Transverse colon (tissue), 4 donors: ENCODE data around the gene MEIS3. TPM values are rescaled to one million over a fixed set of nuclear protein-coding genes. Genes with fewer than 3 reads are reported as not detected.

Experiments
- DNase-seq: peaks from one replicate; pipeline ENCODE4 v3.0.0-alpha.2; 2019
- H3K27ac ChIP-seq, 4 donors: fragments of 200-600 bp; sonication (generic); 2 replicates each; pipeline ENCODE4 v1.5.1; 2016 to 2018; ENCODE audit warnings: inconsistent platforms in 4 of 4
- H3K27me3 ChIP-seq: fragments of 200-600 bp; sonication (generic); 2 replicates; pipeline ENCODE4 v1.5.1; 2017; ENCODE audit warnings: inconsistent platforms
- H3K36me3 ChIP-seq, 4 donors: fragments of 200-600 bp; sonication (generic); 2 replicates each; pipeline ENCODE4 v1.5.1; 2017 to 2019; ENCODE audit warnings: inconsistent platforms in 4 of 4
- H3K4me1 ChIP-seq, 4 donors: fragments of 200-600 bp; sonication (generic); 2 replicates each; pipeline ENCODE4 v1.5.1; 2017 to 2020; ENCODE audit warnings: inconsistent platforms in 4 of 4
- H3K4me3 ChIP-seq, 4 donors: fragments of 200-600 bp; sonication (generic); 1 replicate in 1 of 4; 2 replicates in 3 of 4; pipeline versions ENCODE4 v1.5.1 to v1.6.1; 2017 to 2019; ENCODE audit warnings: inconsistent platforms in 4 of 4
- H3K9me3 ChIP-seq, 2 donors: fragments of 200-600 bp; sonication (generic); 2 replicates each; pipeline ENCODE4 v1.5.1; 2017 to 2019; ENCODE audit warnings: inconsistent platforms in 2 of 2
- EP300 ChIP-seq: sonication (generic); formaldehyde crosslinking; IDR thresholded peaks from one replicate; pipeline ENCODE4 v1.6.1; 2017; ENCODE audit warnings: antibody characterized with exemption, low read depth
- POLR2A ChIP-seq: fragments of 450-650 bp; IDR thresholded peaks from one replicate; pipeline ENCODE4 v1.6.1; 2016; ENCODE audit warnings: antibody characterized with exemption, mild to moderate bottlenecking, moderate library complexity
- POLR2AphosphoS5 ChIP-seq, 3 donors: sonication (generic); formaldehyde crosslinking; IDR thresholded peaks; one replicate each; pipeline ENCODE4 v1.6.1; 2016; ENCODE audit warnings: antibody characterized with exemption in 3 of 3
- WGBS, 2 donors: methylation state at CpG; one replicate each; pipeline ENCODE4 v1.1.5; 2018; ENCODE audit warnings: low coverage in 1 of 2; 5-methylcytosine and 5-hydroxymethylcytosine counted together
- in situ Hi-C, 4 donors: fragments of 200-750 bp; cut with MboI; loops; one replicate each; pipeline versions ENCODE4 v1.15.0 to v1.15.1; 2017; ENCODE audit warnings: low sequenced_read_pairs in 3 of 4, low pct_ligation_motif_present in 1 of 4, low pct_unique_long_range_greater_than_20kb in 1 of 4
- intact Hi-C: fragments of 100-400 bp; cut with DNase I; formaldehyde crosslinking; loops from one replicate; pipeline ENCODE4 v1.15.1; 2023; ENCODE audit warnings: low total_unique reads
- total RNA-seq, 4 donors: library from RNA; depleted of rRNA; stranded (reverse); fragments of >200 nt; gene quantifications; one replicate each; pipeline ENCODE4 v1.1.0, GENCODE V29; 2016
- TF ChIP-seq, protein P1 (sequence below), 5 experiments: fragments of 200-600 bp in 3 of 5; fragments of 450-650 bp in 2 of 5; sonication (generic) in 3 of 5; IDR thresholded peaks; 1 replicate in 2 of 5; 2 replicates in 3 of 5; pipeline ENCODE4 v1.5.1; 2016 to 2017; ENCODE audit warnings: antibody characterized with exemption in 5 of 5, inconsistent platforms in 3 of 5, mild to moderate bottlenecking in 2 of 5, moderate library complexity in 1 of 5

The MEIS3 gene
- total RNA-seq, 4 donors from 2014 or later, result 2.3 to 56.5 (median 7.1) TPM; not detected in 1

DNA sequence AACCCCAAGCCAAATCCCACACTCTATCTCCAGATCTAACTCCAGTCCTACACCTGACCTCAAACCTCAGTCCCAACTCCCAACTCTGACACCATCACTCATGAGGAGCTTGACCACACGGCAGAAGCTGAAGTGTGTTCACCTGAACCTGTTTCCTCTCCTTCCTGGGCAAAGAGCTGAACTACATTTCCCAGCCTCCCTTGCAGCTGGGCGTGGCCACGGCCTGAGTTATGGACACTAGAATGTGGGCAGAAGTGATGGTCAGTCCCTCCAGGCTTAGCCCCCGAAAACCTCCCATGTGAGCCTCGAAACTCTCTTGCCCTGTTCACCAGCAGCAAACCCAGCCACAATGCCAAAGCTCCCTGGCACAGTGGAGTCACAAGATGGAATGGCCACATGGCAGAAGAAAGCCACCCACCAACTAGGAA lies 19.5 kb upstream of the MEIS3 start:
- DNase-seq, result no peak

DNA sequence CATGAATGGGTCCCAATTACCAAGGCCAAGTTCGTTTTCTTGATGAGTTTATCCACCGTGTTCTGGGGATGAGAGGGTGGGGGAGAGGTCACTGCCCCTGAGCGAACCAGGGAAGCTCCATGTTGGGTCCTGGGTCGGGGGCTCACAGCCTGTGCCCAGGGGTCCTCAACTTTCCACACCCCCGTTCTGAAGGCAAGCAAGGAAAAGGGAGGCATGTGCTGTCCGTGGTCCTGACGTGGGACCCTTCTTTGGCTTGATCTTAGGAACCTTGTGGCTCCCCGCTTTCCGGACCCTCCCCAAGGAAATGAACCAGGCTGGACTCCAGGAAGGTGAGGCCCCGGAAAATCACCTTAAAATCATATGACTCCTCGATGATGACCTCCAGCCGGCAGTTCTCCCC lies 18.2 kb upstream of the MEIS3 start:
- Histone ChIP-seq H3K4me3 (no peak overlapping the region), H3K27me3 (peaks cover 57% of the 10 kb centered on the region), H3K27ac (no peak overlapping the region), H3K9me3 (no peaks in the 10 kb centered on the region), H3K4me1 (no peaks in the 10 kb centered on the region), H3K36me3 (no peaks in the 10 kb centered on the region)
- 32 to 55% methylated on average over 5 to 12 of the region's 12 CpGs for WGBS, 2 donors
- no peak for DNase-seq
- in situ Hi-C loops, result loop anchor here (5.0 to 10.0 kb wide), 4 partner anchors 77 to 270 kb away; partner anchors contain the start of gene NAPA (in 1 of the 4)
- intact Hi-C loops, result loop anchor here (2.0 kb wide), 2 partner anchors 261 to 269 kb away; no protein-coding TSS in a partner anchor
- TF ChIP-seq, protein P1, sequence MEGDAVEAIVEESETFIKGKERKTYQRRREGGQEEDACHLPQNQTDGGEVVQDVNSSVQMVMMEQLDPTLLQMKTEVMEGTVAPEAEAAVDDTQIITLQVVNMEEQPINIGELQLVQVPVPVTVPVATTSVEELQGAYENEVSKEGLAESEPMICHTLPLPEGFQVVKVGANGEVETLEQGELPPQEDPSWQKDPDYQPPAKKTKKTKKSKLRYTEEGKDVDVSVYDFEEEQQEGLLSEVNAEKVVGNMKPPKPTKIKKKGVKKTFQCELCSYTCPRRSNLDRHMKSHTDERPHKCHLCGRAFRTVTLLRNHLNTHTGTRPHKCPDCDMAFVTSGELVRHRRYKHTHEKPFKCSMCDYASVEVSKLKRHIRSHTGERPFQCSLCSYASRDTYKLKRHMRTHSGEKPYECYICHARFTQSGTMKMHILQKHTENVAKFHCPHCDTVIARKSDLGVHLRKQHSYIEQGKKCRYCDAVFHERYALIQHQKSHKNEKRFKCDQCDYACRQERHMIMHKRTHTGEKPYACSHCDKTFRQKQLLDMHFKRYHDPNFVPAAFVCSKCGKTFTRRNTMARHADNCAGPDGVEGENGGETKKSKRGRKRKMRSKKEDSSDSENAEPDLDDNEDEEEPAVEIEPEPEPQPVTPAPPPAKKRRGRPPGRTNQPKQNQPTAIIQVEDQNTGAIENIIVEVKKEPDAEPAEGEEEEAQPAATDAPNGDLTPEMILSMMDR (IDR thresholded peaks at IDR 0.05), result no peak
- TF ChIP-seq POLR2AphosphoS5 (IDR thresholded peaks at IDR 0.05) (no peak), POLR2A (no peak), EP300 (no peak)

More for the DNA sequence above, 19.5 kb upstream of the MEIS3 start:
- no peak overlapping the region for H3K4me3 ChIP-seq
- intact Hi-C loops (no loop called here), in situ Hi-C loops (loop anchor here (5.0 to 10.0 kb wide), 4 partner anchors 76 to 268 kb away; partner anchors contain the start of gene NAPA (in 1 of the 4))
- WGBS, 2 donors, result 45% methylated on average over 5 of the region's 5 CpGs; no CpG with 5 or more reads in 1 of the 2 donors
- peaks cover 61% of the 10 kb centered on the region for H3K27me3 ChIP-seq
- no peaks in the 10 kb centered on the region for H3K4me1 ChIP-seq
- H3K36me3 ChIP-seq, result no peaks in the 10 kb centered on the region
- no peaks in the 10 kb centered on the region for H3K9me3 ChIP-seq
- TF ChIP-seq, protein P1 (IDR thresholded peaks at IDR 0.05), result no peak
- TF ChIP-seq POLR2A, result no peak
- TF ChIP-seq EP300, result no peak
- TF ChIP-seq POLR2AphosphoS5 (IDR thresholded peaks at IDR 0.05), result no peak
- no peak overlapping the region for H3K27ac ChIP-seq

DNA sequence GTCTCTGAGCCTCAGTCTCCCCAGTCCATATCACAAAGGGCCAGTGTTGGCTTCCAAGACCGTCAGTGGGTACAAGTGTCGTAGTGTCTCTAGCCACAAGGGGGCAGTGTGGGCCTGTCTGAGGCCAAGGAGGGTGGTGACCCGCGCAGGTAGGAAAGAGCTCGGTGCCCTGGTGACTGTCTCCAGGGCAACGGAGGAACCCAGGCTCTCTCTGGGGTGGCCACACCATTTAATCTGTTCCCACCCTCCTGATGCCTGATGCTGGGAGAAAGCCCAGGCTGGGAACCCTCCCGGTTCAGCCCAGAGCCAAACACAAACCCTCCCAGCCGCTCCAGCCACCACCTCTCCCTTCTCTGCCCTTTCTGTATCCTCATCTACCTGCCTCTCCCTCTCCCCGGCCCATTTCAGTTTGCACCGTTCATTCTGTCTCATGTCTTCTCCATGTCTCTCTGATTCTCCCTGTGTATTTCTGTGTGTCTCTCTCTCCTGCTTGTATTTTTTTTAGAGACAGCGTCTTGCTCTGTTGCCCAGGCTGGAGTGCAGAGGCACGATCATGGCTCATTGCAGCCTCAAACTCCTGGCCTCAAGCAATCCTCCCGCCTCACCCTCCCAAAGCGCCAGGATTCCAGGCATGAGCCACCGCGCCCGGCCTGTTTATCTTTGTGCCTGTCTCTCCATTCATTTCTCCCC lies 17.5 kb upstream of the MEIS3 start:
- Histone ChIP-seq H3K27ac (no peak overlapping the region), H3K4me1 (no peaks in the 10 kb centered on the region), H3K27me3 (peaks cover 57% of the 10 kb centered on the region), H3K36me3 (no peaks in the 10 kb centered on the region), H3K9me3 (no peaks in the 10 kb centered on the region), H3K4me3 (no peak overlapping the region)
- 32 to 52% methylated on average over 9 to 17 of the region's 17 CpGs for WGBS, 2 donors
- intact Hi-C loops (loop anchor here (2.0 kb wide), 2 partner anchors 262 to 270 kb away; no protein-coding TSS in a partner anchor), in situ Hi-C loops (loop anchor here (5.0 to 10.0 kb wide), 4 partner anchors 78 to 270 kb away; partner anchors contain the start of gene NAPA (in 1 of the 4))
- peak; percentile 85 for DNase-seq
- TF ChIP-seq, protein P1 (IDR thresholded peaks at IDR 0.05), result peak; percentile 88 to 93 (median 90)
- TF ChIP-seq POLR2A, result no peak

DNA sequence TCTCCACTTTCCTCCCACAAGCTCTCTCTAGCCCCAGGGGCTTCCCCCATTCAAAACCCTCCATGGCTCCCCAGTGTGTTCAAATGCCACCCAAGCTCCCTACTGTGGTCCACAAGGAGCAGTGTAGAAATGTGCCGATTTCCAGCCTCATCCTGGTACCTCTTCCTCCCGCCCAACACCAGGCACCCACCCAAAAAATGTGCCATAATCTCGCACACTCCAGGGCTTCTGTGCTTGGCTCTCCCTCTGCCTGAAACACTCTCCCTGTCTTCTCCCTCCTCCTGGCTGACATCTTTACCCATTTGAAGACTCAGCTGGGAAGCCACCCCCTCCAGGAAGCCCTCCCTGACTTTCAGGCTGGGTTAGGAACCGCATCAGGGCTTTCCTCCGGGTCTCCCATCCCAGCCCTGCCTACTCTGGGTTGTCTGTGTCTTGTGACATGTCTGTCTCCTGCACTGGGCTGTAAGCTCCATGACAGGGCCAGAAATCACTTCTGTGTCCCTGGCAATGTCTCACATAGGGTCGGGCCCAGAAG lies 16.6 kb upstream of the MEIS3 start:
- Histone ChIP-seq H3K27me3 (peaks cover 57% of the 10 kb centered on the region), H3K36me3 (no peaks in the 10 kb centered on the region), H3K4me3 (no peak overlapping the region), H3K9me3 (no peaks in the 10 kb centered on the region), H3K4me1 (no peaks in the 10 kb centered on the region), H3K27ac (no peak overlapping the region)
- WGBS, 2 donors, result 77 to 87% methylated on average over 3 to 6 of the region's 6 CpGs
- in situ Hi-C loops, result loop anchor here (5.0 to 10.0 kb wide), 4 partner anchors 79 to 271 kb away; partner anchors contain the start of gene NAPA (in 1 of the 4)
- TF ChIP-seq, protein P1 (IDR thresholded peaks at IDR 0.05), result no peak
- TF ChIP-seq POLR2AphosphoS5 (IDR thresholded peaks at IDR 0.05) (no peak), POLR2A (no peak), EP300 (no peak)
- intact Hi-C loops, result loop anchor here (2.0 kb wide), 2 partner anchors 263 to 271 kb away; no protein-coding TSS in a partner anchor
- no peak for DNase-seq
